Eye (tissue), 1 donor: ENCODE data around the gene DYNC1H1.
"Not testable (repeated sequence)": the region's sequence is repeated elsewhere in the genome, so short reads cannot be mapped to it uniquely, and the experiment has no call there.

Experiments used
- DNase-seq: peaks from one replicate; pipeline ENCODE4 v3.0.0-alpha.2; 2015

DYNC1H1 gene

DNA sequence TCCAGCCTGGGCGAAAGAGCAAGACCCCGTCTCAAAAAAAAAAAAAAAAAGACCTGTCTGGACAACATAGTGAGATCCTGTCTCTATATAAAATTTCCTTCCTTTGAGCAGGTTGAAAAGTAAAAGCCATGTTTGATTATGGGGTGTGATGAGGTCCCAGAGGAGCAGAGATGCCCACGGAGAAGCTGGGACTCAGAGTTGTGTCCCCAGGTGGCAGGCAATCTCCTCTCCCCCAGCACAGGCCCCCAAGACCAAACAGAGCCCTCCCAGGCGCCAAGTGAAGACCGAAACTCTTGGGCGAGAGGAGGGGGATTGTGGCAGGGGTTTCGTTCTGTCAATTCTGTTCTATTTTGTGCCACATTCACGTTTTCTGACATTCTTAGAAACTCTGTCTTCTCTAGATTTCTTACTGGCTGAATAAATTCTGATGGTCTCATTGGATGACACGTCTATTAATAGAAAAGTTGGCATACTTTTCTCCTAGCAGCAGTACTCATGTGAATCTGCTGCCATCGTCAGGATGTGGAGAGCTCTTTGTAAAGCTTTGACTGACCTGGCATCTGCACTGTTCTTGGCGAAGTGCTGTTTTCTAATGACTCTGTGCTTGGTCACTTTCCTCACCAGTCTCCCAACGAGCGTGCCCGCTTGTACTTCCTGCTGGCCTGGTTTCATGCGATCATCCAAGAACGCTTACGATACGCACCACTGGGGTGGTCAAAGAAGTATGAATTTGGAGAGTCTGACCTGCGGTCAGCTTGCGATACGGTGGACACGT, 79.1 kb downstream of the DYNC1H1 start:
- no peak for DNase-seq

DNA sequence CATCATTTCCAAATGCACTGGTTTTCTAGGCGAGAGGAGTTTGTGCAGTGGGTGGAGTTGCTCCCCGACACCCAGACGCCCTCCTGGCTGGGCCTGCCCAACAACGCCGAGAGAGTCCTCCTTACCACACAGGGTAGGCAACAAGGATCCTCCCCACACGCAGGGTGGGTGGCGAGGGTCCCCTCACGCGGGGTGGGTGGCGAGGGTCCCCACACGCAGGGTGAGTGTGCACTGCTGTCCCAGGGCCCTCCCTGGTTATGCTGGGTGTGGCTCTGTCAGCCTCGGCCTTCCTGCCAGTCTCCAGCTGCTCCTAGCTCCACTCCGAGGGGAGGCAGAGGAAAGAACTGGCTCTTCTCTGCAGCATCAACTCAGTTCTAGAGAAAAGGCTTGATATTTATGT, 80.2 kb downstream of the DYNC1H1 start:
- DNase-seq: no peak

DNA sequence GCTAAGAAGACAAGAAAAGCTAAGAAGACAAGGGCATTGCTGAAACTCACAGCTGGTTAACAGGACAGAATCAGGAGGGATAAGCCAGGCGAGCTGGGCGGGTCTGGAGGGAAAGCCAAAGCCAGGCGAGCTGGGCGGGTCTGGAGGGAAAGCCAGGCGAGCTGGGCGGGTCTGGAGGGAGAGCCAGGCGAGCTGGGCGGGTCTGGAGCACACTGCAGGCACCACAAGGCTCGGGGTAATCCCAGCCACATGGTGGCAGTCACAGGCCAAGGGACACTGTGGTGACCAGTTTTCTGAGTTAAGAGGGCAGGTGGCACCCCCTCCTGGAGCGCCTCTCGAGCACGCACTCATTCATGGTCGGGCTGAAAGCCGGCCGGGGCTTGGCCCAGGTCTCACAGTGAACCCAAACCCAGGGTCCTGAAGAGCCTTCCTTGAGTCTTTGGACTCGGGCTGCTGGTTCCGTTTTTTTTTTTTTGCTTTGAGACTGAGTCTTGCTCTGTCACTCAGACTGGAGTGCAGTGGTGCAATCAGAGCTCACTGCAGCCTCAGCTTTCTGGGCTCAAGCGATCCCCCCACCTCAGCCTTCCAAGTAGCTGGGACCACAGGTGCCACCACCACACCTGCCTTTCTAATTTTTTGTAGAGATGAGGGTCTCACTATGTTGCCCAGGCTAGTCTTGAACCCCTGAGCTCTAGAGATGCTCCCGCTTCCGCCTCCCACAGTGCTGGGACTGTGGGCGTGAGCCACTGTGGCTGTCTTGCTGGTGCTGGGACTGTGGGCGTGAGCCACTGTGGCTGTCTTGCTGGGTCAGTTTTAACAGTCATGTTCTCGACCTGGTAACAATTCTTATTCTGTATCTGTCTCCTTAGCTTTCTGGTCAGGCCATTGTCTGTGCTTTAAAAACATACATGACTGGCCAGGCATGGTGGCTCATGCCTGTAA, 82.2 kb downstream of the DYNC1H1 start:
- peak; percentile 85 for DNase-seq

- no peak for DNase-seq
These were observed 83.6 kb downstream of the DYNC1H1 start for GRCh38 chr14:102047808-102048540.

DNA sequence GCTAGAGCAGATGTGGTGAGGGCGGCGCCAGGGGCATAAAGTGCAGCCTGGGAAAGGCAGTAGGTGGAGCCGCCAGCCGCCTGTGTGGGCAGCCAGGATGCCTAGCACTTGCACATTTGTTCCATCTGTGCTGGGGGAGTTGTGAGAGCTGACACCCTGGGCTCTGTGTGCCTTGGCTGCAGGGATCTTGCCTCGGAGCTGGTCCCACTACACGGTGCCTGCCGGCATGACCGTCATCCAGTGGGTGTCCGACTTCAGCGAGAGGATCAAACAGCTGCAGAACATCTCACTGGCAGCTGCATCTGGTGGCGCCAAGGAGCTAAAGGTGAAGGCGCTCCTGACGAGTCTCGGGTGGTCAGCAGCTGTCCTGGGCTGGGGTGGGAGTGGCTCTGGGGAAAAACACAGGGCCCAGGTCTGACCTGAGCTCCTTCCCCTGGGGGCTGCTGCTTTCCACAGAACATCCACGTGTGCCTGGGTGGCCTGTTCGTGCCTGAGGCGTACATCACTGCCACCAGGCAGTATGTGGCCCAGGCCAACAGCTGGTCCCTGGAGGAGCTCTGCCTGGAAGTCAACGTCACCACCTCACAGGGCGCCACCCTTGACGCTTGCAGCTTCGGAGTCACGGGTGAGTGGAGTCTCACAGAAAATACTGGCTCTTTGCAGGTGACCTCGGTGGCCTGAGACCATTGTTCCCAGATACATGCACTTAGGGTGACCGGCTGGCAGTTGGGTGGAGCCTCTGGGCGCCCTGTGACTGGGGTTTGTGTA, 85.1 kb downstream of the DYNC1H1 start:
- no peak for DNase-seq

- no peak for DNase-seq
These were observed 85.6 kb downstream of the DYNC1H1 start for GRCh38 chr14:102050026-102050405.

DNA sequence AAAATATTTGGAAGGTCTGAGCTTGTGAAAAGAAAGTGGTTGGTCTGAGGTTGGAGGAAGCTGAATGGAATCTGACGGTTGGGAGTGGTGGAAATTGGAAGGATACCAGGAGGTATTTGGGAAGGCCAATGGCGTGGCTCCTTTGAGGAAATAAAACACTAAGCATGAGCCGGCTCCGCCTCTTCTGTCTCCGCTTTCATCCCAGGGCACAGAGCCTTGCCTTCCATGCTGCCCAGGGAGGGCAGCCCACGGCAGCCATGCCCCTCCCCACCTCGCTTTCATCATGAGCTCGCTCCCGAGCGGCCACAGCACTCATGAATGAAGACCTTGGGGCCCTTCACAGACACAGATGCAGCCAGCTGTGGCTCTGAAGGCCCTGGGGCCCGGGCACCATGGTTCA, 86.3 kb downstream of the DYNC1H1 start:
- peak; percentile 48 for DNase-seq

DNA sequence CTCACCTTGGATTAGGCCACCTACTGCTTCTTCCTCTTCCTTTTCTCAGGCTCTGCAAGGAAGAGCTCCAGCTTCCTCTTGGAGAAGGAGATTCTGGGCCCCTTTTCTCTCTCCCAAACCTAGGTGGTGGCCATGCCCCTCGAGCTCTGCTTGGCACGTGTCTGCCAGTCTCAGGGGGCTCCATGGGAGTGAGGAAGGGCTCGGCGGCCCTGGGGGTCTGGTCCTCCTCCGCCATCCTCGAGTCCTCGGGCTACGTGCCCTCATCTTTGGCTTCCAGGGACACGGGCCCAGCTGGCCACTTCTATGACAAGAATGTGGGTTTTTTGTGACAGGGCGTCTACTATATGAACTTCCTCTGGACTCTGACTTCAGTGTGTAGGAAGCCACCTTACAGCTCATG, 88.1 kb downstream of the DYNC1H1 start:
- DNase-seq: no peak

DNA sequence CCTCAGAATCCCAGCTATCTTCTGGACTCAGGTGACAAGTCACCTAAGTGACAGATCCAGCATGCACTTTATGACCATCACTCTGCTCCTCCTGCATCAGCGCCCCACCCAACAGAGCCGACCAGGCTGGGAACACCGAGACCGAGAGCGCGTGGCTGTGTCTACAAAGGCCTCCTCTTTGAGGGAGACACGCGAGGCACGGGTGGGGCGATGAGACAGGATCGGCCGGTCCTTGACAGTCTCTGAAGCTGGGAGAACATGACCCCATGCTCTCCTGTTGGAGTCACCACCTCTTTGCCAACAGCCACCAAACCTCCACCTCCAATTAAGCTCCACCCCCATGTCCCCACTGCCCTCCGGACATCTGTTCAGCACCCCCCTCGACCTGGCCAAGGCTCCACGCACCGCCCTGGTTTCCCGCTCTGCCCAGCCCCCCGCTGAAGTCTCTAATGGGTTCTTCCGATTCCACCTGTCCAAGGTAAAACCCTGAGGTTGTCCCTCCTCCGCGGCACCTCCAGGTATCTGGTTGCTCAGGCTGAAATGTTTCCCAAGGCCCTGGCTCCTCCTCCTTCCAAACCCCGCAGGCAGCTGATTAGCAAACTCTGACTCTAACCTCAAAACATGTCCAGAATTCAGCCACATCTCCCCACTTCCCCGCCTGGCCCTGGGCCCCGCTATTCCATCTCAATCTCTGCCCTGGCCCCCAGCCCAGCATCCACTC, 91.0 kb downstream of the DYNC1H1 start:
- no peak for DNase-seq

GRCh38 chr14:102056694-102057442, 92.5 kb downstream of the DYNC1H1 start:
- DNase-seq: no peak

DNA sequence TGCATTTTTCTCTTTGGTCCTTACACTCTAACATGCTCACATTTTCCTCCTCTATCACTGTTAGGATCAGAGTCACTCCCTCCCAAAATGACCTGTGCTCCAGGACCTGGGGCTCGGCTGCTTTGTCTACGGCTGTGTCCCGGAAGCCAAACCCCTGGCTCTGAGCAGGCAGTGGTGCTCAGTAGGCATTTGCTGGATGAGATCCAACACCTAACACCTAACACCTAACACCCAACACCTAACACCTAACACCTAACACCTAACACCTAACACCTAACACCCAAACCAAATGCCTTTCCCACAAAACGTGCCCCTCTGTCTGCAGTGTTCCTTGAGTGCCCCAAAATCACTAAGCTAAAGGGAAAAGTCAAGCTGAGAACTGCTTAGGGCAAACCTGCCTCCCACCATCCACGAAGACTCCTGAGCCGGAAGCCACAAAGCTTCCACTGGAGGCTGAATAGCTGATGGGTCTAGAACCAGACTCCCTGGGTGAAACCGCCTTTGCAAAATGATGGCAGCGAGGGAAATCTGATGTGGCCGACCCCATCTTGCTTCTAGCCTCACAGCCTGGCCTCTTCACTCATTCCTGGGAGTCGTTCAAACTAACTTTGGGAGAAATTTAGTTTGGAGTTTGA, 93.2 kb downstream of the DYNC1H1 start:
- DNase-seq: no peak

- DNase-seq: no peak
These were observed 93.8 kb downstream of the DYNC1H1 start for GRCh38 chr14:102058146-102058545.

DNA sequence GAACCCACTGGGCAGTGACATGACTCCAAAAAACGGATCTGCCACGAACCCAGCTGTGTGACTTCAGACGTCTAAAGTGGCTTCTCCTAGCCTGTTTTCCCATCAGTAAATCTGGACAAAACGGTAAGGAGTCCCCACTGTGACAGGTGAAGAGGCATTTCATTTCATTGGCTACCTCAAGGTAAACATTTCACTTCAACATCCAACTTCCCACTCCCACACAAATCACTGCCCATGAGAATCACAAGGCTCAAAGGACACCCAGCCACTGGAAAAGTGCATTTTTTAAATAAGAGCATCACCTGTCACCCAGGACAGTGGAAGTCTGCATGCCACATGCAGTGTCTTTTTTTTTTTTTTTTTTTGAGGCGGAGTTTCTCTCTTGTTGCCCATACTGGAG, 94.6 kb downstream of the DYNC1H1 start:
- no peak for DNase-seq

DNA sequence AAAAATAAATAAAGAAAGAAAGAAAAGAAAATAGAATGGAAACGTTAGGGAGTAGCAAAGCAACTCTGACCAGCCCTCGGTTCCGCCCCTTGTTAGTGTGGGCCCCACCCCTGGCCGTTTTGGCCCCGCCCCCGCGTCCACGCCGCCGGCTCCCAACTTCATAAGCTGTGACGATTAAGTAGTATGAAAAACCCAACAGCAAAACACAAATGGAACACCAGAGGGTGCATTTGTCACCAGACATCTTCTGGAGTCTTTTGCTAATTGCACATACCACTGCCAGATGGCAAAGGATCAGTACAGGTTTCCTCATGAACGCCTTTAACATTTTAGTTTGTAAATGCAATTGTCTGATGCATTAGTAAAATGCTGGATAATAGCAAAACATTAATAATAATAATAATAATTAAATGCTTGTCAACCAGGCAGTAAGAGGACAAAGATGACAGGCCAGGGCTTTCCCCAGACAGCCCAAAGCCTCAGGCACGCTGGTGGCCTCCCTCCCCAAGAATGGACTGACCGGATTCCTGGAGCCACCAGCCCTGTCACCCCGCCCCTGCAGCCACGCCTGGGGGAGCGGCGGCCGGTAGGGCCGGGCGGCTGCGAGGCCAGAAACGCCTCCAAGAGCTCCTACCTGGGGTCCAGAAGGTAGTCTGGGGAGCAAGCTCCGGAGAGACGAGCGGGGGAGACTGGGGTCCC, 98.9 kb downstream of the DYNC1H1 start:
- peak; percentile 89 for DNase-seq

DNA sequence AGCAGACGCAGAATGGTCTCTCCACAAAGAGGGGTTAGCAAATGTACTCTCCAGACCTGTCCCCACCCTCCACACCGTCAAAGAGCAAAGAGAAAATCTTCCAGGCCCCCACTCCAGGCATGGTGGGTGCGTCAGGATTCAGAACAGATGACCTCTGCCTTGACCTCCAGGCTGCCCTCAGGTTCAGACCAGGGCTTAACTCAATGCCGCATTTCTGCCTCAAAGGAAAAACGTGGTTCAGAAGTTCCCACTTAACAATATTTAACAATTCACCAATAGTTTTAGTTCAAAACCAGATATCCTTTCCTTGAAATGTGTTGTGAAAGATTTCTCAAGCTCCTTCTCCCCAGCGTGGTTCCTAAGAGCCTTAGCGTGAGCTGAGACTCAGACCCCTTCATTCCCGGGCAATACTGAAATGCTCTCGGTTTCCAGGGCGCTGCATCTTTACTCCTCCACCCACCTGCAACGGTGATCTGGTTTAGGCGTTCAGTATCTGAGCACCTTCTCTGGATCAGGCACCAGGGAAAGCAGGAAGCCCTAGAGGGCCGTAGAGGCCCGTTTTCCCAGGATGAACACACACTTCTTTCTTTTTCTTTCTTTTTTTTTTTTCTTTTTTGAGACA, 99.5 kb downstream of the DYNC1H1 start:
- DNase-seq: no peak

GRCh38 chr14:102064590-102064989, 100.2 kb downstream of the DYNC1H1 start:
- DNase-seq: not testable (repeated sequence)

DNA sequence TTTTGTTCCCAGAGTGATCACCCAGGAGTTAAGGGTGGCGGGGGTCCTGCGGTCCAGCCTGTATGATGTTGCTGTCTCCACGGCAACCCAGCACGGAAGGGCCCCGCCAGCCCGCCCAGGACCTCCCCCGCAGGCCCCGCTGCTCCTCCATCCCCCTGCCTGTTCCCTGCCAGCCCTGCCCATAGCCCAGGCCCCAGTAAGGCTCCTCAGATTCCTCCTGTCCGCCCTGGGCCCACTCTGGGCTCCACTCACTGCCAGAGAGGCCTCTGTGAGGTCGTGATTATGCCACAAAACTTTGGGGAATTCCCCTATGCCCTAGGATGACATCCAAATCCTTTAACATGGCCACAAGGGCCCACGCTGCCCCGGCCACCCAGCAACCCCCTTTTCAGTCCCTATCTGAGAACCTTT, 101.7 kb downstream of the DYNC1H1 start:
- no peak for DNase-seq

- no peak for DNase-seq
These were observed 107.1 kb downstream of the DYNC1H1 start for GRCh38 chr14:102071283-102071998.
